ENCODE data around the gene RETSAT.
"Not testable (repeated sequence)": the region's sequence is repeated elsewhere in the genome, so short reads cannot be mapped to it uniquely, and the experiment has no call there.

Gene RETSAT

DNA sequence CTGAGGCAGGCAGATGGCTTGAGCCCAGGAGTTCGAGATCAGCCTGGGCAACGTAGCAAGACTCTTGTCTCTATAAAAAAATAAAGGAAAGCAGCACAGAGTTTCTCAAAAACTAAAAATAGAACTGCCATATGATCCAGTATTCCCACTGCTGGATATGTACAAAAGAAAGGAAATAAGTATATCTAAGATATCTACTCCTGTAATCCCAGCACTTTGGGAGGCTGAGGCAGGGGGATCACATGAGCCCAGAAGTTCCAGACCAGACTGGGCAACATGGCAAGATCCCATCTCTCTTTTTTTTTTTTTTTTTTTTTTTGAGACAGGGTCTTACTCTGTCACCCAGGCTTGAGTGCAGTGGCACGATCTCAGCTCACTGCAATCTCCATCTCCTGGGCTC lies 24.6 kb downstream of the RETSAT start:
- DNase-seq: not testable (repeated sequence)

DNA sequence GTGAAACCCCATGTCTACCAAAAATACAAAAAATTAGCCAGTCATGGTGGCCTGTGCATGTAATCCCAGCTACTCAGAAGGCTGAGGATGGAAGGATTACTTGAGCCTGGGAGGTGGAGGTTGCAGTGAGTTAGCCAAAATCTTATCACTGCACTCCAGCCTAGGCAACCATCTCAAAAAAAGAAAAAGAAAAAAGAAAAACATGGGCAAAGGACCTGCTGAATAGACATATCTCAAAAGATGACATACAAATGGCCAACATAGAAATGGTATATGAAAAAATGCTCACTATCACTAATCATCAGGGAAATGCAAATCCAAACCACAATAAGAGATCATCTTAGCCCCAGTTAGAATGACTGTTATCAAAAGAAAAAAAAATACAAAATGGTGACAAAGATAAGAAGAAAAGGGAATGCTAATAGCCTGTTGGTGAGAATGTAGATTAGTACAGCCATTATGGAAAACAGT lies 25.1 kb downstream of the RETSAT start:
- DNase-seq: peak; percentile 68

DNA sequence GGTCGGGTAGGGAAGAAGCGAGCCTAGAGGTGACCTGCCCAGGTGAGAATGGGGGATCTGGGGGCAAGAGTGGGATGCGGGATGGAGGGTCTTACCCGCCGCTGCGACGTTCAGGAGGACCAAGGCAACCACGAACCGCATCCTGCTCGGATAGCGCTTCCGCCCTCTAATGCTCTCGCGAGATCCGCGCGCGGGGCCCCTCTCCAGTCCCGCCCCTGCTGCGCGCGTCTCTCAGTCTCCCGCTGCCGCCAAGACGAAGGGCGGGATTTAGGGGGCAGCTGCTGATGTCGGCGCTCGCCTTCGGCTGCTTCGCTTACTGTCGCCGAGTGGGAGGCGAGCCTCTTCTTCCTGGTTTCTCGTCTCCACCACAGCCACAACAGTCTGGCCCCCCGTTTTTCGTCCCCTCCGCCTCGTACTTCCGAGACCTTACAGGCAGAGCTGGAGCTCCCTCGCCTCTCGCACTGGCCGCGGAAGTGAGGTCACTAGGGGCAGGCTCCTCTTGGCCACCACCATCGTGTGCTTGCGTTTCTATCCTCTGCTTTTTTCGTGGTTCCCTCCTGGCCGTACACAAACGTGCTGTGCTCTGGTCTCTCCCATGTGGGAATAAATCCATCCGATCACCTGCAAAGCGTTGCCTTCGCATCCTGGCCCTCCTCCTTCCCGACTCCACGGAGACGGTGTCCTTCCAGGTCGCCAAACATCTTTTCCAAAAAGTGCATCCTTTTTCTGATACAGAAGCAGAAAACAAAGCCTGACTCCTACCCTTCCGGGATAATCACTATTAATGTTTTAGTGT lies 26.3 kb downstream of the RETSAT start, which contains the start of gene TGOLN2:
TSS of gene TGOLN2 (minus strand) at position 168 of the 796 bp plus-strand sequence. CDS start at position 141, 27 bp downstream.
- peak; percentile 98 for DNase-seq

DNA sequence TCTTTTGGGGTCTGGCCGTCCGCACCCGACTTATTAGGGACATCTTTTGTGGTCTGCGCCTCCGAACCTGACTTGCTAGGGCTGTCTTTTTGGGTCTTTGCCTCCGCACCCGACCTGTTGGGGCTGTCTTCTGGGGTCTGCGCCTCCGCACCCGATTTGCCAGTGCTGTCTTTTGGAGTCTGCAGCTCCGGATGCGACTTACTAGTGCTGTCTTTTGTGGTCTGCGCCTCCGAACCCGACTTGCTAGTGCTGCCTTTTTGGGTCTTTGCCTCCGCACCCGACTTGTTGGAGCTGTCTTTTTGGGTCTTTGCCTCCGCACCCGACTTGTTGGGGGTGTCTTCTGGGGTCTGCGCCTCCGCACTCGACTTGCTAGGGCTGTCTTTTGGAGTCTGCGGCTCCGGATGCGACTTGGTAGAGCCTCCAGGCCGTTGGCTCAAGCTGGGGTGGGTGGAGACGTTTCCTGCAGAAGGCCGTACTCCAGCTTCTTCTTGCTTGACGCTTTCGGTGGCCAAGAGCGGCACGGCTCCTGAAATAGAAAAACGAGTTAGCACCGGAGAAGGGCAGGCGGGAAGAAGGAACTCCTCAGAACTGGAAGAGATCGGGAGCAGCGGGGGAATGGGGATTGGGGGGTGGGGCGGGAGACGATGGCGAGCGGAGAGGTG lies 27.0 kb downstream of the RETSAT start:
- peak; percentile 76 for DNase-seq

DNA sequence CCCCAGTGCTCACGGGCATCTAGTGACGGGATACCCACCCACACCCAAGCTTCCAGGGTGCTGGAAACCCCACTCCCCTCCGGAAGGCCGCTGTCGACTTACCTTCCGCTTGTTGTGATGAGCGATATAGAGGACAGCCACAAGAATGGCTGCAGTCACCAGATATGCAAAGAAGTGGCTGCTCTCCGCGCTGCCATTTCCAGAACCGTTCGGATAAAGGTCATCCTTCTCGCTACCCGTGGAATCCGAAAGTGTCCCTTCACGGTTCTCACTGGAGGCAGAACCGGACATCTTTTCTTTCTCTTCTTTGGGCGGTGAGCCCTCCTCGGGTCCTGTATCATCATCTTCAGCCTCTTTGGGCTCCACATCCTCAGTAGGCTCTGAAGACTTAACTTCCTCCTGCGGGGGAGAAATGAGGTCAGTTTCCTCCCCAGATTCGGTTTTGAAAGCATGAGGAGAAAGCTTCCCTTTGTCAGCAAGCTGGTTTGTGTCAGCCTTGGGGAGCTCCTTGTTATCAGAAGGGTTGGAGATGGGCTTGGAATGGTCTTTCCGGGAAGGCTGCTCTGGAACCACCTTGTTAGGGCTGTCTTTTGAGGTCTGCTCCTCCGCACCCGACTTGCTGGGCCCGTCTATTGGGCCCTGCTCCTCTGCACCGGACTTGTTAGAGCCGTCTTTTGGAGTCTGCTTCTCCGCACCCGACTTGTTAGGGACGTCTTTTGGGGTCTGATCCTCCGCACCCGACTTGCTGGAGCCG lies 27.7 kb downstream of the RETSAT start:
- DNase-seq: peak; percentile 79

DNA sequence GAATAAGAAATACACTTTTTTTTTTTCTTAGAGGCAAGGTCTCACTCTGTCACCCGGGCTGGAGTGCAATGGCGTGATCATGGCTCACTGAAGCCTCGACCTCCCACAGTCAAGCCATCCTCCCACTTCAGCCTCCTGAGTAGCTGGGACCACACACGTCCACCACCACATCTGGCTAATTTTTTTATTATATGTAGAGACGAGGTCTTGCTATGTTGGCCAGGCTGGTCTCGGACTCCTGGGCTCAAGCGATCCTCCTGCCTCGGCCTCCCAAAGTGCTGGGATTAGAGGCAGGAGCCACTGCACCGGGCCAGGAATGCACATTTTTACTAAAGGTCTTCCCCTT lies 28.9 kb downstream of the RETSAT start:
- DNase-seq: no peak

DNA sequence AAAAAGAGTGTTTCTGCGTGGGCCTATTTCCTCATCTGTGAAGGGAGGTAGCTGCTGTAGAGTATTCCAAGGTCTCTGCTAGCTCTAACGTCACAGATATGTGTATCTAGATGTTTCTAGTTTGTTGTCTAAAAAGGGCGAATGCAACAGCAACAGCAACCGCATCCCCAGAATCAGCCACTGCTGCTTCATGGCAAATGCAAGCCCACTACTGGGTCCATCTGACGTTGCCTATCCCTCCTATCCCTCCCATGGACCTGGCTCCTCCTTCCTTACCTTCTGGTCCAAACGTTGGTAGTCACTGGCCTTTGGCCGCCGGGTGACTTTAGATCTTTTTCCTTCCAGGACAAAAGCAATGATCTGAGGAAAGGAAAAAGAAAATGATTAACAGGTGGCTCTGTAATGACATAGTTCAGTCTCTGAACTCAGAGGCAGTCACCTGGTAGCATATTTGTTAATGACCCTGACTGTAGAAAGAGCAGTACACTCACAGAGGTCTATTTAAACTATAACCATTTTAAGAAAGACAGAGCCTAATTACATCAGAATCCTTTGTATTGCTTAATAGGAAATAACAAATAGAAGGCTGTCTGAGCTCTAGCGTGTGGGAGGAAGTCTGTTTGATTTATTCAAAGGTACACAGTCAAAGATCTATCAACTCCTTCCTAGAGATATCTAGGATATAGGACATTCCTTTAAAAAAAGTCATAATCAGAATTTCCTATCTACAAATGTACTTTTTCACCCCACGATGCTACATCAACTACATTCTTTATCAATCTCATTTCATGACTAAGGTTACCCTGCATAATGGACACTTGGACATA lies 29.5 kb downstream of the RETSAT start:
- peak; percentile 58 for DNase-seq

DNA sequence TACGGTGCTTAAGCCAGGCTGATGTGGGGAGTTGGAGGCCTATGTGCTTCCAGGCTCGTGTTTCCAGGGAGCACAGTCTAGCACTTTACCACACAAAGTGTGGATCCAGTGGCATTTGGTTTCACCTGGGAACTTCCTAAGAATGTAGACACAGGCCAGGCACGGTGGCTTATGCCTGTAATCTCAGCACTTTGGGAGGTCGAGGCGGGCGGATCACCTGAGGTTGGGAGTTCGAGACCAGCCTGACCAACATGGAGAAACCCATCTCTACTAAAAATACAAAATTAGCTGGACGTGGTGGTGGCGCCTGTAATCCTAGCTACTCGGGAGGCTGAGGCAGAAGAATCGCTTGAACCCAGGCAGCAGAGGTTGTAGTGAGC lies 30.4 kb downstream of the RETSAT start:
- not testable (repeated sequence) for DNase-seq

DNA sequence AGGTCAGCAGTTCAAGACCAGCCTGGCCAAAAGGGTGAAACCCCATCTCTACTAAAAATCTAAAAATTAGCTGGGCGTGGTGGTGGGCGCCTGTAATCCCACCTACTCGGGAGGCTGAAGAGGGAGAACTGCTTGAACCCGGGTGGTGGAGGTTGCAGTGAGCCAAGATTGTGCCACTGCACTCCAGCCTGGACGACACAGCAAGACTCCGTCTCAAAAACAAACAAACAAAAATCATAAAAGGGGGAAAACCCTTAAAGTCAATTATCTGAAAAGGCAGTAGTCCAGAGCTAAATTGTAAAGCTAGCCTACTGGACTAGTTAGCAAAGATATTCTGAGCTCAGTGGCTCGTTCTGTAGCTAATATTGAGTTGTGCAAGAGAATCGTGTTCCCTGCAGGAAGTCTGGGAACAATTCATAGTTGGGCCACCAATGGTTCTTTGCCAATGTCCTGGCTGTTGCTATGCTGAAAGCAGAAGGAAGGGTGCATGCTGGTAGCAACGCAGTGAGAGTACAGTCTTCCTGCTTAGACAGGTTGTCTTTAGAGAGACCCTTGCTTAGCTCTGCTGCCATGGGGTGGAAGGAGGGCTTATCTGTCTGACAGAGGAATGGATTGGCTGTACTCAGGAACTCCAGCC lies 30.9 kb downstream of the RETSAT start:
- no peak for DNase-seq

DNA sequence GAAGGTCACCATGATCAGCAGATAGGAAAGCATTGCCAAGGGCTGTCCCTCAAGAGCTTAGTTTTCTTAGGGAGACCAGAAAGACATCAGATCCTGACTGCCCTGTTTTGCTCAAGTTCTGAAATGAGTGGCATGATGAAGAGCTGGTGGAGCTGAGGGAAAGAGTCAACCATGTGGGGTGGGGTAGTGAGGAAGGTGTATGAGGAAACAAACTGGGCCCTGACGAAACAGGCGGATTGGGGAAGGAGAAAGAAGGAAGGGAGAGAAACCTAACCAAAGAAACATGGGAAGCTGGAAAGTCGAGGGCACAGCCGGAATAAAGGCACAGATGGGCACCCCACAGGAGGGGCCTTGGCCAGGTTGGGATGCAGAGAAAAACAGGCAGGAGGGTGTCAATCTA lies 34.5 kb downstream of the RETSAT start:
- DNase-seq: no peak

DNA sequence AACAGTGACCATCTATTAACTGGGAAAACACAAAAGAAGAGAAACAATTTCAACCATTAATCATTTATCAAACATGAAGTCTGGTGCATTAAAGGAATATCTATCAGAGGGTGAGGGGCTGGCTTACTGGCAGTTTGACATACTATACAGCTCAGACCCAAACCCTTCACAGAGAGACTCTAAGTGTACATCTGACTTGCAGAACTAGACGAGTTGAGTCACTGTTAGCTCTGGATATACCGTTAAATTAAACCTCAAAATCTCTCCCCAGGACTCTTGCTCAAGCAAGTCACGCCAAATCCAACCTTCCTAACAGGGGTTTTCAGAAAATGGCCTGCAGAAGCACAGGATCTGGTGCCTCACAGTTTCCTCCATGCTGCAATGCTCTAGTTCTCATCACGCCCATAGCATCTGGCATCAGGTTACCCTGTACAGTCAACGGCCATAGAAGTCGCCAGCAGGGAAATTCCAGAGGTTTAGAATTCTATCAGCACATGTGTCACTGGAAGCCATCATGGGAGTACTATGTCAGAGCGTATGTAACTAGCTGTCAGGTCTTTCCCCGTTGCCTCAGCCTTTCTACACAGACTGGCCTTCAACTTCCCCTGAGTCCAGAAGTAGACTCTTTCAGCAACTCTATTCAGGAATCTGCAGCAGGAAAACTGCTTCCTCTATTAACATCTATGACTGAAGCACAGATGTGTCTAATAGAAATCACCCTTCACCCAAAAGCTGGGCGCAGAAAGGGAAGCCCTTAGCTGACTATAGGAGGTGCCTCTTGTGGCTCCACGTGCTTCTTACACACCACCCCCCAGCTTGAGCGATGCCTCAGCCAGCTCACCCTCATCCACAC lies 35.9 kb downstream of the RETSAT start:
- no peak for DNase-seq

DNA sequence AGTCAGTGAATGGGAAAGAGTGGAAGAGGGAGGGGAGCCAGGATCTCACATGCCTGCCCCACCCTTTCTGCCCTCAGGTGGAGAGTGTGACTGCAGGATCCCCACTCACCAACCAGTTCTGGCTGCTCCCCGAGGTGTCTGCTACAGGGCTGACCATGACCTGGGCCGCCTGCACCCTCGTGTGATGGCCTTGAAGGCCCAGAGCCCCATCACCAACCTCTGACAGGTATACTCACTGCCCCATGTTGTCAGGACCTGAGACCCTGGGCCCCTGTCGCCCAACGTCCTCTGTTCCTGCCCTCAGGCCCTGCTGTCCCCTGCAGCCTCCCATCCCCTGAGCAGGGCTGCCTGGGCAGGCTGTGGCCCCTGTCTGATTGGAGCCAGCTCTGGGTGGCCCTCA lies 38.4 kb downstream of the RETSAT start:
- not testable (repeated sequence) for DNase-seq

DNA sequence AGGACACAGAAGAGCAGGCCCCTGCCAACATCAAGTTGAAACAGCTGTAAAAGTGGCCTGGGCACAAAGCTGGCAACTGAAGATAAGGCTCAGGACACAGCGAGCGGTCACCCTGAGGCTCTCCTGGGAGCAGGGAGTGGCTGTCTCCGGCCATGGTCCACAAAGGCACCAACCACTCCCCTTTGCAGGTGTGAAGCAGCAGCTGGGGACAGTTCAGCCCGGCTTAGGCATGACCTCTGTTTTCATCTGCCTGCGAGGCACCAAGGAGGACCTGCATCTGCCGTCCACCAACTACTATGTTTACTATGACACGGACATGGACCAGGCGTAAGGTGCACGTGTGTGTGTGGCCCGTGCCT lies 39.5 kb downstream of the RETSAT start:
- no peak for DNase-seq

DNA sequence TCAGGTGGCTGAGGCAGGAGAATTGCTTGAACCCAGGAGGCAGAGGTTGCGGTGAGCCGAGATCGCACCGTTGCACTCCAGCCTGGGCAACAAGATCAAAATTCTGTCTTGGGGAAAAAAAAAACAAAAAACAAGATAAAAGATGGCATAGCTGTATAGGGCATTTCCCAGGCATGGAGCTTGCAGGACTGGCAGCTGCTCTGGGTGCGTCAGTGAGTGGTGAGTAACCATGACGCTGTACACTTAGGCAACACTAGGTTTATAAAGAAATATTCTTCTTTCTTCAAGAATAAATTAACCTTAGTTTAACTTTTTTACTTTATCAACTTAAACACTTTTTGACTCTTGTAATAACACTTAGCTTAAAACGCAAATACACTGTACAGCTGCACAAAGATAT lies 41.9 kb downstream of the RETSAT start:
- DNase-seq: no peak

DNA sequence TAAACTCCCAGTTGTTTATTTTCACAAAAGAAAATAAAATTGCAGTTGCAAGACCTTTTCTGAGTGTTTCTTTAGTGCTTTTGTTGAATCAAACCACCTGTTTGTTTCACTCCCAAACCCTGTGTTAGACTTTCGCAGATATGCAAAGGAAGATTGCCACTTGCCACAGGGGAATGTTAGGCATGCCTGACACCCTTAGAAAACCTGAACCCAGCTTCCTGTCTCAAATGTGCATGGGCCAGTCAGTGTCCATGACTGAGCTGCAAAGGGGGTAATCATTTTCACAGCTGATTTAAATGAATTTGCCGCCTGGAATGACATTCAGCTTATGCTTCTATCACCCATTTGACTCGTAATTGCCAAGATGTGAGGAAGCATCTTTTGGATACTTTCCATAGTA lies 44.0 kb downstream of the RETSAT start:
- no peak for DNase-seq

DNA sequence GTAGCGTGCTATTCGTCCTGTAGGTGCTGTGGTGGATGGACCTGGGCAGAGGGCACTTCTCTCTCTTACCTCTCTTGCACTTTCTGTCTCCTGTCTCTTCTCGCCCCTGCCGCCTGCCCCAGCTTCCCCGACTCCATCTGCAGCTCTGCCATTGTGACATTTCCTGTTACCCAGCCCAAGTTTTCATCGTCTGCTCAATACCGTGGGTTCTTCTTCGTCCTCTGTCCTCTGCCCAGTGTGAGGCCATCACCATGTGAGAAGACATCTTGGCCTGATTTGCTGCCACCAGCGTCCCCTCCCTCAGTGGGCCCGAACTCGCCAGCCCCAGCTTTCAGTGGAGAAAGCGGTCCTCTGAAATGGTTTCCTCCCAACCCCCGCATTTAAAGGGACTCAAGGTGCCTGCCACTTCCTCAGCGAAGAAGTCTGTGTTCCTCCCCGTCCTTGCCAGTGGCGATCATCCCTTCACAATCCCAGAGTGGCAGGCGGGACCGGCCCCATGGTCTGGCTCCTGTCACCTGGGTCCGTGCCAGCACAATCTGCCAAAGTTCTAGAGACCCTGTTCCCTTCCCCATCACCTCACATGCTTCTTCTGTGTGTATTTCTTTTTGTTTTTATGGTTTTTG lies 44.5 kb downstream of the RETSAT start:
- DNase-seq: peak; percentile 47

DNA sequence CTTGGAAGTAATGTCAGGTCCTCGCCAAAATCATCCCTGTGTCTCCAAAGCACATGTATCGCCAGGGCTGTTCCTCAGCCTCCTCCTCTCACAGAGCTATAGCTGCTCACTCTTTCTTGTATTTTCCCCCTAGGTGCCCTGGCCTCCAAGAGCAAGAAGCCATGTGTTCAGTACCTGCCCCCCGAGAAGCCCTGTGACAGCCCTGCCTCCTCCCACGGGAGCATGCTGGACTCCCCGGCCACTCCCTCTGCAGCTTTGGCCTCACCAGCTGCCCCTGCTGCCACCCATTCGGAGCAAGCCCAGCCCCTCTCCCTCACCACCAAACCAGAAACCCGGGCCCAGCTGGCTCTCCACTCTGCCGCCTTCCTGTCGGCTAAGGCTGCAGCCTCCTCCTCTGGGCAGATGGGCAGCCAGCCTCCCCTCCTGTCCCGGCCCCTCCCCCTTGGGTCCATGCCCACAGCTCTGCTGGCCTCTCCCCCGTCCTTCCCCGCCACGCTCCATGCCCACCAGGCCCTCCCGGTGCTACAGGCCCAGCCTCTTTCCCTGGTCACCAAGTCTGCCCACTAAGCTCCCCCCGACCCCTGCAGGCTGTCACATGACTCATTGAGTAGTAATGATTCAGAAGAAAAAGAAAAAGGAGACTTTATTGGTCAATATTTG lies 45.3 kb downstream of the RETSAT start:
- DNase-seq: peak; percentile 48

DNA sequence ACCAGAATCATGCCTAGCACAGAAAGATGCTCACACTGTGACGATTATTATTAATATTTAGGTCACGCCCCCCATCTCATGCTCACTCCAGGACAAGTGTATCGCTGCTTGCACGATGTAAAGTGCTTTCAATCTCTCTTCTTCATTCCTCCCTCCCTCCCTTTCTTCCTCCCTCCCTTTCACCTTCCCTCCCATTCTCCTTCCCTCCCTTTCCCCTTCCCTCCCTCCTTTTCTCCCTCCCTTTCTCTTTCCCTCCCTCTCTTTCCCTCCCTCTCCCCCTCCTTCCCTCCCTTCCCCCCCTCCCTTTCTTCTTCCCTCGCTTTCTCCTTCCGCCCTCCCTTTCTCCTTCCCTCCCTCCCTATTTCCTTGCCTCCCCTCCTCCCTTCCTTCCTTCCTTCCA lies 46.1 kb downstream of the RETSAT start:
- no peak for DNase-seq

DNA sequence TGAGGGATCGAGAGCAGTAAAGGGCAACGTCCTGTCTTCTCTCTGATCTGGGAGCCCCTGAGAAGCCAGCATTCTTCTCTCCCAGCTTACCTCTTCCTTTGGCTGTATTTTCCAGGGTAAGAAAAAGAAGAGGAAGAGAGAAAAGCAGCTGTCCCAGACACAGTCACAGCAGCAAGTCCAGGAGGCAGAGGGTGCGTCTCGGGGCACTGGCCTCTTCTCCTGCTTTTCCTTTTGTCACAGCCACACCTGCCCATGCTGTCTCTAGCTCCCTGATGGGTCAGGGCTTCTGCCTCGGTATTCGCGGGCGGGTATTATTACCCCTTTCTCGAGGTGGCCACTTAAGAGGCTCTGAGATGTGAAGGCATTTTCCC lies 46.8 kb downstream of the RETSAT start:
- DNase-seq: no peak

DNA sequence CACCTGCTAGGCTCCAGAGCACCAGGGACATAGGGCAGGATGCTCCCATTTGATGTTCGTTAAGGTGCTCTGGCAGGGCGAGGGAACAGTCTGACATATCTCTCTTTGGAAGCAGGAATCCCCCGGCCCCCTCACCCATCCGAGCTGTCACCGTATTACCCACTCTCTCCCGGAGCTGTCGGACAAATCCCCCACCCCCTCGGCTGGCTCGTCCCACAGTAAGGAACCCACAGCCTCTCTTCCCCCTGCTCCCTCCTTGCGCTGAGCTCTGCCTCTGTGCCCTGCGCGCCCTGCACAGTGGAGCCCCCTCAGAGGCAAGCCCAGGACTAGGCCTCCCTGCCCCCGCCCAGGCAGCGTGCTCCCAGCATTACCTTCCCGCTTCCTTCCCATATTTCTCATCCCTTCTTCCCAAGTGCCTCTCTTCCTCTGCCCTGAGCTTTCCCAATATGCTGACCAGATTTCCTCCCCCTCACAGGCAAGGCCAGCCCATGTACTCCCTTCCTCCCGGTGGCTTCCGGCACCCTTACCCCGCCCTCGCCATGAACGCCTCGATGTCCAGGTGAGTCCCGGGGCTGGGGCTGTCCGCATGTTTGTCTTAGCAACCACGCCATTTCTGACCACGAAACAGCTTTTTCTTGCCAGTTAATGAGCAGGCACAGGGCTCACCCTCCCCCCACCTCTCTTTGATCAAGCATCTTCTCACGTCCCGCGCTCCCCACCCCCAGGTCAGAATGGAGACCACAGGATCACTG lies 50.4 kb downstream of the RETSAT start:
- DNase-seq: no peak

All from hematopoietic multipotent progenitor cell treated with erythropoietin and hydrocortisone succinate and interleukin-3 and kit ligand, for 4 days (in vitro differentiated cells).